GM19395 (cell line): Measurements from ENCODE around the gene PRKCQ.
A peak's percentile ranks its signal among the peaks of the same experiment; 100 is the strongest.

ENCODE experiments used
- ATAC-seq: cut with Tn5 transposase; IDR thresholded peaks from one replicate; pipeline ENCODE4 v1.9.1; 2021; ENCODE audit warnings: mild to moderate bottlenecking, moderate library complexity; ENCODE audit not compliant: unreplicated experiment

PRKCQ gene

GRCh38 chr10:6569259-6569658 is 10.8 kb downstream of the PRKCQ start:
- no peak for ATAC-seq

DNA sequence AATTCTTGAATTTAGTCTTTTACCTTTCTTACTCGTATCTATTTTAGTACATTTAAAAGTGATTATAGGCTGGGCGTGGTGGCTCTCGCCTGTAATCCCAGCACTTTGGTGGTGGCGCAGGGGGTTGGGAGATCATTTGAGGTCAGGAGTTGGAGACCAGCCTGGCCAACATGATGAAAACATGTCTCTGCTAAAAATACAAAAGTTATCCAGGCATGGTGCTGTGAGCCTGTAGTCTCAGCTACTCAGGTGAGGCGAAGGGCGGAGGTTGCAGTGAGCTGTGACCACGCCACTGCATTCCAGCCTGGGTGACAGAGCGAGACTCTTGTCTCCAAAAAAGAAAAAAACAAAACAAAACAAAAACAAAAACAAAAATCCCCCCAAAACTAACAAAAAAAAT is 12.2 kb downstream of the PRKCQ start:
- no peak for ATAC-seq

GRCh38 chr10:6567203-6567703 is 12.8 kb downstream of the PRKCQ start:
- ATAC-seq = no peak

GRCh38 chr10:6565588-6565987 is 14.5 kb downstream of the PRKCQ start:
- ATAC-seq = no peak

DNA sequence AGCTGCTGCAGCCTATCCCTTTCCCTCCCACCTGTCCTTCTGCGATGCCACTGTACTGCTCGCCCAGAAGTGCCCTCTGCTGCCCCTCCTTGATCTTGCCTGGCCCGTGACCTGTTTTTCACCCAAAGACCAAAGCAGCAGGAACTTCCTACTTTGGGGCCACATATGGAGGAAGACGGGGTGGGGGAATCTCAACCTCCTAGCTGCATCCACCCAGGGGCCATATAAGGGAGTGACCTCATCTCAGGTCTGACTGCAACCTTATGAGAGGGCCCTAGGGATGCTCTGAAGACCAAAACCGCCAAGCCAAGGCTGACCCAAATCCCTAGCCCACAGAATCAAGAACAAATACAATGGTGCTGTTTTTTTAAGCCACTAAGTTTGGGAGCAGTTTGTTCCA is 15.7 kb downstream of the PRKCQ start:
- ATAC-seq = no peak

DNA sequence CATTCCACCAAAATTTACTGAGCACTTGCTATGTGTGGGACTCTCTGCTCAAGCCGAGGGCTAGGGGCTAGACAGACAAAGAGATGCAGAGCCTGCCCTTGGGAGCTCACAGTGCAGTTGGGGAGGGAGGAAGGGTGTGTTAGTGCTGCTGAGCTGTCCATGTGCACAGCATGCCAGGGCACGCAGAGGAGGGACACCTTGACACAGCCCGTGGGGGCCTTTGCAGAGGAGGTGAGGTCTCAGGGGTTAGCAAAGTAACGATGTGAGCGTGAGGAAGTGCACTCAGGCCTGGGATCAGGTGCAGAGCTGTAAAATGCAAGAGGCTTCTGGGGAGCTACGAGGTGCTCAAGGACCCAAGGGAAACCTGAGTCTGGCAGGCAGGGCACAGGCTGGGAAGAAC is 16.3 kb downstream of the PRKCQ start:
- no peak for ATAC-seq

GRCh38 chr10:6563075-6563474 is 17.0 kb downstream of the PRKCQ start:
- no peak for ATAC-seq

DNA sequence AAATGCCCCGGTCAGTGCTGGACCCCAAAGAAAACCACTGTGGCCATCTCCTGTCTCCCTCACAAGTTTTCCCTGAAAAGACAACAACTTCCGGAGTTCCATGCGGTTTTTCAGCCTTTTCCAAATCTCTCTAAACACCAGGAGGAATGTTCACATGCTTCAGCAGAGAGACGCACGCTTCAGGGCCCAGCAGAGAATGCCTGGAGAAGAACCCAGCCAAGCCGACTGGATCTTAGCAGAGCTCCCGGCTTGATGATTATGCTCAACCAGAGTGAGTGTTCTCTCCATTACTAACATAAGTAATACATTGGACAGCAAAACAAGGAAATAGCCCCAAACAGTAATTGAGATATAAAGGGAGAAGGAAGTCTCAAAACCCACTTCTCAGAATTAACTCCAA is 17.9 kb downstream of the PRKCQ start:
- ATAC-seq = no peak

- ATAC-seq = no peak
Measured at GRCh38 chr10:6561552-6561951, 18.5 kb downstream of the PRKCQ start.

DNA sequence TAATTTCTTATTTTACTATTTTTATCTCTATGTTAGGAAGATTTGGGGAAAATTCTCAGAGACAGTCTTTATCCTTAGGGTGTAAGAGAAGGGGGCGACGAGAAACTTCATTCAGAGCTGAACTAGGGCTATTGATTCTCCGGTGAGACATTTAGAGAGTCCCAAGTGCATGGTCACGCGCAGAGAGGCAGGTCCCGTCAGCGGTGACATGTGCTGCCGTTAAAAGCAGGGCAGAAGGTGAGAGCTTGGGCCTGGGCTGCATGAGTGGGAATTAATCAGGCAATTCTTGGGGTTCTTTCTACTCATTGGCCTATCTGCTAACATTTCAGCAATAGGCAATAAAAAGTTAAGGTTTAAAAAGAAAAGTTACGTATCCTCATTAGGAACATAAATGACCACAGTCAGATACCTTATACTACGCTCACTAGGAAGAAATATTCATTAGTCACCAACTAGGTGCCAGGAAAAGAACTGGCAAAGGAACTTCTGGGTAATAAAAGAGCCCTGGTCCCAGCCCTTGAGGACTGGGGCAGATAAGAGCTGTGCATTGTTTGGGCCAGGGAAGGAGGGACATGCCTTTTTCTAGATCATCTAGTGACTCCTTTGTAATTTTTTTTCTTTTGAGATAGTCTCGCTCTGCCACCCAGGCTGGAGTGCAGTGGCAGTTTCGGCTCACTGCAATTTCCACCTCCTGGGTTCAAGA is 21.2 kb downstream of the PRKCQ start:
- no peak for ATAC-seq

DNA sequence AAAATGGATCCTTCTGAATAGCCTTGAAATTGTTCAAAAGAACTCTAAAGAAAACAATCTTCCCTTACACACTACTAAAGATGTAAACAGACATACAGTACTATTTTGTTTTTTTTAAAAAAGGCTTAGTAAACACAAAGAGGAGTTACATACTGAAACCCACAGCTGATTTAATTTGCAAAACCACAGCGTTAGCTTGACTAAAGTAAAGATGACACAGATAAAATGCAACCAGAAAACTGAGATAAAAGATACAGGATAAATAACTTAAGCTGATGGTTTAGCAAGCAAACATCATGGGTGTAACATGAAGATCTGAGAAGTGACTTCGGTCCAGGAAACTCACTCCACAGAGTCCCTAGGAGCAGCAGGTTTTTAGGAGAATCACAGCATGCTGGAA is 21.8 kb downstream of the PRKCQ start:
- no peak for ATAC-seq

DNA sequence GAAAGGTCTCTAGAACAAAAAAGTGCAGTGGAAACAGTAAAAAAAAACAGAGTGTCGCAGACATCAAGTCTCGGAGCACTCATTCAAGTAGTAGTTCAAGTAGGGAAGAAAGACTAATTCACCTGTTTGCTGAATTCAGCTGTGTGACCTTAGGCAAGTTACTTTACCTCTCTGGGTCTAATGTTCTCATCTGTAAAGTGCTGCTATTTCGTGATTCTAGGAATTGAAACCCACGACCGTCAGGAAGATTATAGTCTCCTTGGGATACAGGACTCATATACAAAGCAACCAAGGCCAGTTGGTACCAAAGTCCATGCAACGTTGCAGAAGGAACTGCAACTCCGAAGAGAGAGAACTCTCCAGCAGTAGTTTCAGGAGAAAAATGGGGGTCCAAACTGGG is 26.1 kb downstream of the PRKCQ start:
- no peak for ATAC-seq

- ATAC-seq = peak; percentile 73
Measured at GRCh38 chr10:6543431-6544005, 36.6 kb downstream of the PRKCQ start.

GRCh38 chr10:6542999-6543430 is 37.1 kb downstream of the PRKCQ start:
- ATAC-seq = peak; percentile 73

DNA sequence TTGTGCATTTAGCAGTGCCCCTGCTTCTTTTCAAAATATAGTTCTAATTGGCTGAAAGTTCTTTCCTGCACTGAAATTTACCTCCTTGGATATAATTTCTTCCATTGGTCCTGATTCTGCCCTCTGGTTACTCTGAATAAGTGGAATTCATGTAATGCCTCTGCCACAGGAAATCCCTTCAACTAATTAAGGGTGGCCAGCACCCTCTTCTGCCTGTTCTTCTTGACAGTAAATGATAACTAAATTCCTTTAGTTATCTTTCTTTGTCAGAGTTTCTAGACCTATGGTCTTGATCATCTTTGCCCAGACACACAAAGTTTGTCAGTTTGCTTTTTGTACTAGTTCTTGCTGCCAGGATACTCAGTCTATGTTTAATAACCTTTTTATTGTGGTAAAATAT is 40.2 kb downstream of the PRKCQ start:
- no peak for ATAC-seq

GRCh38 chr10:6537770-6538169 is 42.3 kb downstream of the PRKCQ start:
- ATAC-seq = no peak

GRCh38 chr10:6536102-6536501 is 44.0 kb downstream of the PRKCQ start:
- ATAC-seq = no peak

- ATAC-seq = no peak
Measured at GRCh38 chr10:6535156-6535764, 44.8 kb downstream of the PRKCQ start.

GRCh38 chr10:6532321-6532720 is 47.8 kb downstream of the PRKCQ start:
- no peak for ATAC-seq

DNA sequence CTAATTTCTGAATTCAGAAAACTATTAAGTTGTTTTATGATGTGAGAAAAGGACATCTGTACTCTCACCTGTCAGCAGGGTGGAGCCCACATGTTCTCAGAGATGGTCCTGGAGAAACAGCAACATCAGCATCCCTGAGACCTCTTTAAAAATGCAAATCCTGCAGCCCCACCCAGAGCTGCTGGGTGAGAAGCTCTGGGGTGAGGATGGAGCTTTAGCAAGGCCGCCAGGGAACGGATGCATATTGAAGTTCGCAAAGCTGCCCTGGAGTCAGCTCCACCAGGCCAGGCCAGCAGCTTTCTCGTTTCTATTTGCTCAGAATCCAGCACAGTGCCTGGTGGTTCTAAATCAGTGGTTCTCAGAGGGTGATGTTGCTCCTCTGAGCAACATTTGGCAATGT is 49.1 kb downstream of the PRKCQ start:
- no peak for ATAC-seq

- no peak for ATAC-seq
Measured at GRCh38 chr10:6530211-6530840, 49.8 kb downstream of the PRKCQ start.
